Neural progenitor cell (in vitro differentiated cells): ENCODE results near the gene GPRC5D. TPM values are rescaled to one million over a fixed set of nuclear protein-coding genes. Genes with fewer than 3 reads are reported as not detected.

Experiments used
- DNase-seq: peaks from one replicate; pipeline ENCODE4 v3.0.0-alpha.2; 2016; ENCODE audit warnings: low spot score
- H2AFZ ChIP-seq: fragments of 200-600 bp; sonication (generic); replicated peaks from 2 replicates; pipeline ENCODE4 v1.6.1; 2016; ENCODE audit warnings: antibody characterized with exemption
- H3F3A ChIP-seq: fragments of 200-600 bp; sonication (generic); 2 replicates; pipeline ENCODE4 v1.6.1; 2016; ENCODE audit warnings: antibody characterized with exemption, low read depth
- H3K27ac ChIP-seq: fragments of 200-600 bp; sonication (generic); 2 replicates; pipeline ENCODE4 v1.5.1; 2016; ENCODE audit warnings: mild to moderate bottlenecking
- H3K27me3 ChIP-seq: fragments of 200-600 bp; sonication (generic); 2 replicates; pipeline ENCODE4 v1.6.1; 2016; ENCODE audit warnings: mild to moderate bottlenecking, moderate library complexity
- H3K36me3 ChIP-seq: fragments of 200-600 bp; sonication (generic); 2 replicates; pipeline ENCODE4 v1.5.1; 2016
- H3K4me1 ChIP-seq: fragments of 200-600 bp; sonication (generic); 2 replicates; pipeline ENCODE4 v1.6.1; 2016; ENCODE audit warnings: mixed run types
- H3K4me2 ChIP-seq: fragments of 200-600 bp; sonication (generic); 2 replicates; pipeline ENCODE4 v1.6.1; 2016
- H3K4me3 ChIP-seq: fragments of 200-600 bp; sonication (generic); 2 replicates; pipeline ENCODE4 v1.5.1; 2016
- H3K79me2 ChIP-seq: fragments of 200-600 bp; sonication (generic); 2 replicates; pipeline ENCODE4 v1.6.1; 2016; ENCODE audit warnings: low read depth
- H3K9ac ChIP-seq: fragments of 200-600 bp; sonication (generic); 2 replicates; pipeline ENCODE4 v1.6.1; 2016
- H3K9me3 ChIP-seq: fragments of 200-600 bp; sonication (generic); 2 replicates; pipeline ENCODE4 v1.5.1; 2016; ENCODE audit warnings: low read depth
- H4K20me1 ChIP-seq: fragments of 200-600 bp; sonication (generic); 2 replicates; pipeline ENCODE4 v1.6.1; 2016; ENCODE audit warnings: low read depth
- H3K27ac Mint-ChIP-seq: 3 replicates; pipeline ENCODE4 v1.8.0; 2021; ENCODE audit warnings: mixed read lengths
- H3K27me3 Mint-ChIP-seq: 2 replicates; pipeline ENCODE4 v1.8.0; 2022; ENCODE audit warnings: low read depth, mild to moderate bottlenecking, inconsistent platforms, moderate library complexity, mixed read lengths; ENCODE audit not compliant: insufficient read depth
- H3K36me3 Mint-ChIP-seq: 3 replicates; pipeline ENCODE4 v1.8.0; 2021; ENCODE audit warnings: mixed read lengths
- H3K4me1 Mint-ChIP-seq: 3 replicates; pipeline ENCODE4 v1.8.0; 2021; ENCODE audit warnings: mixed read lengths
- H3K4me3 Mint-ChIP-seq: 3 replicates; pipeline ENCODE4 v1.8.0; 2021; ENCODE audit warnings: mild to moderate bottlenecking, moderate library complexity, mixed read lengths
- H3K9me3 Mint-ChIP-seq: 3 replicates; pipeline ENCODE4 v1.8.0; 2020; ENCODE audit warnings: mixed read lengths
- EZH2 ChIP-seq: fragments of 200-600 bp; sonication (generic); IDR thresholded peaks from 2 replicates; pipeline ENCODE4 v1.6.1; 2017; ENCODE audit warnings: antibody characterized with exemption, mild to moderate bottlenecking, moderate library complexity
- EZH2phosphoT487 ChIP-seq: fragments of 200-600 bp; sonication (generic); IDR thresholded peaks from 2 replicates; pipeline ENCODE4 v1.6.1; 2017; ENCODE audit warnings: antibody characterized with exemption
- total RNA-seq: library from RNA; depleted of rRNA; stranded (reverse); fragments of >200 nt; gene quantifications from 2 replicates; pipeline ENCODE4 v1.2.3, GENCODE V29; 2015; ENCODE audit warnings: low replicate concordance
- TF ChIP-seq, protein P1 (sequence below): fragments of 200-600 bp; sonication (generic); IDR thresholded peaks from 2 replicates; pipeline ENCODE4 v1.5.1; 2017; ENCODE audit warnings: antibody characterized with exemption, mild to moderate bottlenecking

Gene GPRC5D
- total RNA-seq, 1 donor from 2014 or later = not detected

DNA sequence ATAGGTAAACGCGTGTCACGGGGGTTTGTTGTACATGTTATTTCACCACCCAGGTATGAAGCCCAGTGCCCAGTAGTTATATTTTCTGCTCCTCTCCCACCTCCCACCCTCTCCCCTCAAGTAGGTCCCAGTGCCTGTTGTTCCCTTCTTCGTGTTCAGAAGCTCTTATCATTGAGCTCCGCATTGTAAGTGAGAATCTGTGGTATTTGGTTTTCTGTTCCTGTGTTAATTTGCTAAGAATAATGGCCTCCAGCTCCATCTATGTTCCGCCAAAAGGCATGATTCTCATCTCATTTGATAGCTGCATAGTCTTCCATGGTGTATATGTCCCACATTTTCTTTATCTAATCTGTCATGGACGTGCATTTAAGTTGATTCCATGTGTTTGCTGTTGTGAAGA lies 6.9 kb upstream of the GPRC5D start:
- no peak overlapping the region for H3K4me2 ChIP-seq
- Mint-ChIP-seq H3K9me3 (no peaks in the 10 kb centered on the region), H3K4me1 (peaks cover 9% of the 10 kb centered on the region), H3K27ac (no peak overlapping the region), H3K27me3 (no peaks in the 10 kb centered on the region), H3K36me3 (no peaks in the 10 kb centered on the region), H3K4me3 (no peak overlapping the region)
- no peak overlapping the region for H3K9ac ChIP-seq
- no peaks in the 10 kb centered on the region for H3K27me3 ChIP-seq
- no peaks in the 10 kb centered on the region for H3K79me2 ChIP-seq
- H3K27ac ChIP-seq = no peak overlapping the region
- TF ChIP-seq EZH2phosphoT487 (no peak), EZH2 (no peak)
- TF ChIP-seq, protein P1, sequence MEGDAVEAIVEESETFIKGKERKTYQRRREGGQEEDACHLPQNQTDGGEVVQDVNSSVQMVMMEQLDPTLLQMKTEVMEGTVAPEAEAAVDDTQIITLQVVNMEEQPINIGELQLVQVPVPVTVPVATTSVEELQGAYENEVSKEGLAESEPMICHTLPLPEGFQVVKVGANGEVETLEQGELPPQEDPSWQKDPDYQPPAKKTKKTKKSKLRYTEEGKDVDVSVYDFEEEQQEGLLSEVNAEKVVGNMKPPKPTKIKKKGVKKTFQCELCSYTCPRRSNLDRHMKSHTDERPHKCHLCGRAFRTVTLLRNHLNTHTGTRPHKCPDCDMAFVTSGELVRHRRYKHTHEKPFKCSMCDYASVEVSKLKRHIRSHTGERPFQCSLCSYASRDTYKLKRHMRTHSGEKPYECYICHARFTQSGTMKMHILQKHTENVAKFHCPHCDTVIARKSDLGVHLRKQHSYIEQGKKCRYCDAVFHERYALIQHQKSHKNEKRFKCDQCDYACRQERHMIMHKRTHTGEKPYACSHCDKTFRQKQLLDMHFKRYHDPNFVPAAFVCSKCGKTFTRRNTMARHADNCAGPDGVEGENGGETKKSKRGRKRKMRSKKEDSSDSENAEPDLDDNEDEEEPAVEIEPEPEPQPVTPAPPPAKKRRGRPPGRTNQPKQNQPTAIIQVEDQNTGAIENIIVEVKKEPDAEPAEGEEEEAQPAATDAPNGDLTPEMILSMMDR = no peak
- H3K36me3 ChIP-seq = no peaks in the 10 kb centered on the region
- no peaks in the 10 kb centered on the region for H3K9me3 ChIP-seq
- no peak overlapping the region for H3K4me3 ChIP-seq
- no peak overlapping the region for H2AFZ ChIP-seq
- no peaks in the 10 kb centered on the region for H3F3A ChIP-seq
- H4K20me1 ChIP-seq = no peaks in the 10 kb centered on the region
- no peak for DNase-seq
- no peaks in the 10 kb centered on the region for H3K4me1 ChIP-seq

- H3K27ac Mint-ChIP-seq = no peak overlapping the region
- DNase-seq = no peak
Observed at GRCh38 chr12:12954878-12955625, 3.1 kb upstream of the GPRC5D start.

DNA sequence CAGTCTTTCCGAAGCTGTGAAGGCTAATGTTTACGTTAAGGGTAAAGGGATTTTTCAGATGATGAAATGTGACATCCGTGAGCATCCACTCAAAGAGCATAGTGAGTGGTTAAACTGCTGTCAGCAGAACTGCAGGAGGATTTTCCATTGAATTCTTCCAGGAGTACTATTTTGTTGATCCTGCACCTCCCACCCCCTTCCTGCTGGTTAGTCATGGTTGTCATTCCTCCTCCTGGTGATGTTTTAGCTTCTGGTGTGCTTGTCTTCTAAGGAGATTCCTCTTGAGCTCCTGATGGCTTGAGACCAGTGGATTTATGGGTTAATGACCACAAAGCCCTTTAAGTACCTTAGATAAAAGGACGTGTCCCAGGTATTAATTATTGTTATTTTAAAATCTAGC lies 2.4 kb upstream of the GPRC5D start:
- TF ChIP-seq EZH2phosphoT487 (no peak), EZH2 (no peak)
- TF ChIP-seq, protein P1 = no peak
- H3K9me3 Mint-ChIP-seq = peaks cover 2% of the 10 kb centered on the region
- no peak overlapping the region for H3K27ac Mint-ChIP-seq
- H4K20me1 ChIP-seq = no peaks in the 10 kb centered on the region
- H3K36me3 Mint-ChIP-seq = no peaks in the 10 kb centered on the region
- peaks cover 4% of the 10 kb centered on the region for H3K27me3 Mint-ChIP-seq
- DNase-seq = no peak
- H3K36me3 ChIP-seq = no peaks in the 10 kb centered on the region
- H3K27me3 ChIP-seq = no peaks in the 10 kb centered on the region
- no peaks in the 10 kb centered on the region for H3K79me2 ChIP-seq
- H3K9ac ChIP-seq = no peak overlapping the region
- H2AFZ ChIP-seq = no peak overlapping the region
- H3K4me1 ChIP-seq = no peaks in the 10 kb centered on the region
- H3K4me1 Mint-ChIP-seq = peaks cover 4% of the 10 kb centered on the region
- no peak overlapping the region for H3K4me3 Mint-ChIP-seq
- H3F3A ChIP-seq = no peaks in the 10 kb centered on the region
- H3K4me3 ChIP-seq = no peak overlapping the region
- no peaks in the 10 kb centered on the region for H3K9me3 ChIP-seq
- H3K4me2 ChIP-seq = no peak overlapping the region
- no peak overlapping the region for H3K27ac ChIP-seq

More at GRCh38 chr12:12954878-12955625, 3.1 kb upstream of the GPRC5D start:
- no peaks in the 10 kb centered on the region for H3K36me3 Mint-ChIP-seq
- H3K27me3 Mint-ChIP-seq = peaks cover 4% of the 10 kb centered on the region
- H3K27me3 ChIP-seq = no peaks in the 10 kb centered on the region
- H3K9ac ChIP-seq = no peak overlapping the region
- no peaks in the 10 kb centered on the region for H3K4me1 ChIP-seq
- no peaks in the 10 kb centered on the region for H3K9me3 ChIP-seq
- no peak overlapping the region for H2AFZ ChIP-seq
- peaks cover 4% of the 10 kb centered on the region for H3K4me1 Mint-ChIP-seq
- no peak overlapping the region for H3K27ac ChIP-seq
- no peak overlapping the region for H3K4me2 ChIP-seq
- no peaks in the 10 kb centered on the region for H3K79me2 ChIP-seq
- peak overlapping the region; percentile 18 for H3K4me3 Mint-ChIP-seq
- no peak overlapping the region for H3K4me3 ChIP-seq
- TF ChIP-seq EZH2 (no peak), EZH2phosphoT487 (no peak)
- TF ChIP-seq, protein P1 = no peak
- no peaks in the 10 kb centered on the region for H3K36me3 ChIP-seq
- H4K20me1 ChIP-seq = no peaks in the 10 kb centered on the region
- peaks cover 2% of the 10 kb centered on the region for H3K9me3 Mint-ChIP-seq
- no peaks in the 10 kb centered on the region for H3F3A ChIP-seq
